ENCODE measurements around the gene TMX3.

TMX3 gene

GRCh38 chr18:68660354-68661183 is 54.3 kb downstream of the TMX3 start:
- in situ Hi-C loops (cut with MboI; ENCODE audit: low sequenced_read_pairs, unreplicated experiment), result loop anchor here (25.0 kb wide), 1 partner anchor 1448 kb away; no protein-coding TSS in a partner anchor
- TF ChIP-seq CTCF (IDR thresholded peaks at IDR 0.05; ENCODE audit: borderline replicate concordance, control extremely low read depth, extremely low read depth, insufficient read depth, missing control alignments), result peak; percentile 18
- peak; percentile 10 for DNase-seq (ENCODE audit: low spot score)

- in situ Hi-C loops (cut with MboI; ENCODE audit: low sequenced_read_pairs, unreplicated experiment), result no loop called here
- DNase-seq (ENCODE audit: low spot score), result no peak
- TF ChIP-seq CTCF (IDR thresholded peaks at IDR 0.05; ENCODE audit: borderline replicate concordance, control extremely low read depth, extremely low read depth, insufficient read depth, missing control alignments), result no peak
These were observed 66.7 kb downstream of the TMX3 start for GRCh38 chr18:68648191-68648590.

GRCh38 chr18:68642003-68642402 is 72.9 kb downstream of the TMX3 start:
- in situ Hi-C loops (cut with MboI; ENCODE audit: low sequenced_read_pairs, unreplicated experiment), result no loop called here
- TF ChIP-seq CTCF (IDR thresholded peaks at IDR 0.05; ENCODE audit: borderline replicate concordance, control extremely low read depth, extremely low read depth, insufficient read depth, missing control alignments), result no peak
- DNase-seq (ENCODE audit: low spot score), result no peak

GRCh38 chr18:68640861-68641260 is 74.0 kb downstream of the TMX3 start:
- no peak for DNase-seq (ENCODE audit: low spot score)
- in situ Hi-C loops (cut with MboI; ENCODE audit: low sequenced_read_pairs, unreplicated experiment), result no loop called here
- no peak for TF ChIP-seq CTCF (IDR thresholded peaks at IDR 0.05; ENCODE audit: borderline replicate concordance, control extremely low read depth, extremely low read depth, insufficient read depth, missing control alignments)

GRCh38 chr18:68638613-68639012 is 76.3 kb downstream of the TMX3 start:
- in situ Hi-C loops (cut with MboI; ENCODE audit: low sequenced_read_pairs, unreplicated experiment), result no loop called here
- no peak for TF ChIP-seq CTCF (IDR thresholded peaks at IDR 0.05; ENCODE audit: borderline replicate concordance, control extremely low read depth, extremely low read depth, insufficient read depth, missing control alignments)
- no peak for DNase-seq (ENCODE audit: low spot score)

GRCh38 chr18:68627812-68628211 is 87.1 kb downstream of the TMX3 start:
- in situ Hi-C loops (cut with MboI; ENCODE audit: low sequenced_read_pairs, unreplicated experiment), result no loop called here
- no peak for DNase-seq (ENCODE audit: low spot score)
- no peak for TF ChIP-seq CTCF (IDR thresholded peaks at IDR 0.05; ENCODE audit: borderline replicate concordance, control extremely low read depth, extremely low read depth, insufficient read depth, missing control alignments)
